Thoracic aorta (tissue), 2 donors: ENCODE results near the gene TRHDE. TPM values are rescaled to one million over a fixed set of nuclear protein-coding genes. Genes with fewer than 3 reads are reported as not detected.
A peak's percentile ranks its signal among the peaks of the same experiment; 100 is the strongest.

ENCODE experiments used
- ATAC-seq: fragments of 150-250 bp; one replicate; pipeline ENCODE4 v1.8.0; 2017; ENCODE audit warnings: low read depth; ENCODE audit not compliant: insufficient number of reproducible peaks, low FRiP score
- DNase-seq: peaks from one replicate; pipeline ENCODE4 v3.0.0-alpha.2; 2020; ENCODE audit warnings: low spot score
- H3K27ac ChIP-seq, 2 donors: fragments of 200-600 bp; sonication (generic); 1 replicate in 1 of 2; 2 replicates in 1 of 2; pipeline ENCODE4 v1.5.1; 2016; ENCODE audit warnings: mild to moderate bottlenecking in 2 of 2, moderate library complexity in 2 of 2
- H3K27me3 ChIP-seq: fragments of 200-600 bp; sonication (generic); replicated peaks from 2 replicates; pipeline ENCODE4 v1.6.0; 2016; ENCODE audit warnings: mild to moderate bottlenecking; ENCODE audit not compliant: insufficient read depth
- H3K36me3 ChIP-seq: fragments of 200-600 bp; sonication (generic); one replicate; pipeline ENCODE4 v1.5.1; 2016
- H3K4me1 ChIP-seq, 2 donors: fragments of 200-600 bp; sonication (generic); 1 replicate in 1 of 2; 2 replicates in 1 of 2; pipeline versions ENCODE4 v1.5.1 to v1.6.0; 2016; ENCODE audit warnings: low read depth in 2 of 2, mild to moderate bottlenecking in 1 of 2; ENCODE audit not compliant: control insufficient read depth in 1 of 2
- H3K4me3 ChIP-seq: fragments of 200-600 bp; sonication (generic); 2 replicates; pipeline ENCODE4 v1.5.1; 2016; ENCODE audit warnings: mild to moderate bottlenecking
- H3K9me3 ChIP-seq: fragments of 200-600 bp; sonication (generic); 2 replicates; pipeline ENCODE4 v1.5.1; 2016
- total RNA-seq, 2 donors: library from RNA; depleted of rRNA; stranded (reverse); fragments of >200 nt; gene quantifications; one replicate each; pipeline versions ENCODE4 v1.1.0 to v1.2.3, GENCODE V29; 2016
- TF ChIP-seq, protein P1 (sequence below): fragments of 200-600 bp; sonication (generic); IDR thresholded peaks from one replicate; pipeline ENCODE4 v1.5.1; 2019; ENCODE audit warnings: antibody characterized with exemption

TRHDE gene
- total RNA-seq, 2 donors from 2014 or later: 3.5 to 3.7 TPM

- Histone ChIP-seq H3K27me3 (no peaks in the 10 kb centered on the region), H3K36me3 (no peaks in the 10 kb centered on the region), H3K4me3 (no peak overlapping the region), H3K4me1 (no peaks in the 10 kb centered on the region), H3K27ac (no peak overlapping the region), H3K9me3 (no peaks in the 10 kb centered on the region)
- TF ChIP-seq, protein P1, sequence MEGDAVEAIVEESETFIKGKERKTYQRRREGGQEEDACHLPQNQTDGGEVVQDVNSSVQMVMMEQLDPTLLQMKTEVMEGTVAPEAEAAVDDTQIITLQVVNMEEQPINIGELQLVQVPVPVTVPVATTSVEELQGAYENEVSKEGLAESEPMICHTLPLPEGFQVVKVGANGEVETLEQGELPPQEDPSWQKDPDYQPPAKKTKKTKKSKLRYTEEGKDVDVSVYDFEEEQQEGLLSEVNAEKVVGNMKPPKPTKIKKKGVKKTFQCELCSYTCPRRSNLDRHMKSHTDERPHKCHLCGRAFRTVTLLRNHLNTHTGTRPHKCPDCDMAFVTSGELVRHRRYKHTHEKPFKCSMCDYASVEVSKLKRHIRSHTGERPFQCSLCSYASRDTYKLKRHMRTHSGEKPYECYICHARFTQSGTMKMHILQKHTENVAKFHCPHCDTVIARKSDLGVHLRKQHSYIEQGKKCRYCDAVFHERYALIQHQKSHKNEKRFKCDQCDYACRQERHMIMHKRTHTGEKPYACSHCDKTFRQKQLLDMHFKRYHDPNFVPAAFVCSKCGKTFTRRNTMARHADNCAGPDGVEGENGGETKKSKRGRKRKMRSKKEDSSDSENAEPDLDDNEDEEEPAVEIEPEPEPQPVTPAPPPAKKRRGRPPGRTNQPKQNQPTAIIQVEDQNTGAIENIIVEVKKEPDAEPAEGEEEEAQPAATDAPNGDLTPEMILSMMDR: no peak
- ATAC-seq (no peak), DNase-seq (no peak)
Measured at GRCh38 chr12:72250346-72250745, 21.8 kb upstream of the TRHDE start.

GRCh38 chr12:72256725-72257124 is 15.4 kb upstream of the TRHDE start:
- TF ChIP-seq, protein P1: no peak
- ATAC-seq (no peak), DNase-seq (no peak)

GRCh38 chr12:72261885-72262284 is 10.3 kb upstream of the TRHDE start:
- H3K4me3 ChIP-seq: no peak overlapping the region
- no peaks in the 10 kb centered on the region for H3K36me3 ChIP-seq
- no peaks in the 10 kb centered on the region for H3K27me3 ChIP-seq
- no peak for DNase-seq
- no peak overlapping the region for H3K27ac ChIP-seq
- TF ChIP-seq, protein P1: no peak
- H3K4me1 ChIP-seq: peaks cover 0 to 2% of the 10 kb centered on the region in 2 donors
- no peak for ATAC-seq
- H3K9me3 ChIP-seq: no peaks in the 10 kb centered on the region

More at GRCh38 chr12:72256725-72257124, 15.4 kb upstream of the TRHDE start:
- Histone ChIP-seq H3K4me3 (no peak overlapping the region), H3K9me3 (no peaks in the 10 kb centered on the region), H3K4me1 (no peaks in the 10 kb centered on the region), H3K27ac (no peak overlapping the region), H3K27me3 (no peaks in the 10 kb centered on the region), H3K36me3 (no peaks in the 10 kb centered on the region)

GRCh38 chr12:72264548-72265175 is 7.5 kb upstream of the TRHDE start:
- Histone ChIP-seq H3K4me3 (no peak overlapping the region), H3K9me3 (no peaks in the 10 kb centered on the region), H3K27me3 (no peaks in the 10 kb centered on the region), H3K27ac (no peak overlapping the region), H3K4me1 (peaks cover 0 to 11% of the 10 kb centered on the region in 2 donors), H3K36me3 (no peaks in the 10 kb centered on the region)
- ATAC-seq (no peak), DNase-seq (no peak)
- TF ChIP-seq, protein P1: peak; percentile 26

DNA sequence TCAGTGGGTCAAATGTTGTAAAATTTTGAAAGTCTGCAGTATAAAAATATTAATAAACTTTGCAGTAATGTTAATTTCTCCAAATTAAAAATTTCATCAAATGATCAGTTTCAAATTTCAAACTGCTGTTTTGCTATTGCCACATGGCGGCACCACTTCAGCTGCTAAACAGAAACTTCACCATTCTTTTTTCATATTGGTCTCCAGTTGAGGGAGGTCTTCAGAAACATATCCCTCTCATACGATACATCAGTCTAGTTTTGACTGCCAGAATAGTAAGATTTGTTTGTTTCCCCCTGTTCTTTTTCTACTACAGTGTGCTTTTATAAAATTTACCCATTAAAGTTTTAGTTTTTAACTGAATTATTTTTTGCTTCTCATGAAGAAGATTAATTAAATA is 4.2 kb upstream of the TRHDE start:
- Histone ChIP-seq H3K27me3 (no peaks in the 10 kb centered on the region), H3K27ac (peak overlapping the region; percentile 15 to 37), H3K4me3 (peak overlapping the region; percentile 34), H3K9me3 (no peaks in the 10 kb centered on the region), H3K36me3 (no peaks in the 10 kb centered on the region), H3K4me1 (peaks cover 0 to 15% of the 10 kb centered on the region in 2 donors)
- no peak for DNase-seq
- TF ChIP-seq, protein P1: peak; percentile 15
- ATAC-seq: no peak
